Adipocyte (in vitro differentiated cells): ENCODE data around the gene KDM1B.
"Not testable (repeated sequence)": the region's sequence is repeated elsewhere in the genome, so short reads cannot be mapped to it uniquely, and the experiment has no call there.

ENCODE experiments used
- DNase-seq: peaks from one replicate; pipeline ENCODE4 v3.0.0-alpha.2; 2015; ENCODE audit warnings: low read depth
- H3K27me3 ChIP-seq: replicated peaks from 2 replicates; pipeline ENCODE4 v1.7.0; 2013; ENCODE audit warnings: mild to moderate bottlenecking, low read length, moderate library complexity; ENCODE audit not compliant: control insufficient read depth, insufficient read depth
- H3K36me3 ChIP-seq: 2 replicates; pipeline ENCODE4 v1.7.0; 2013; ENCODE audit warnings: low read length, mild to moderate bottlenecking, moderate library complexity; ENCODE audit not compliant: control insufficient read depth, insufficient read depth, severe bottlenecking
- H3K4me1 ChIP-seq: 2 replicates; pipeline ENCODE4 v1.7.0; 2013; ENCODE audit warnings: mild to moderate bottlenecking, low read length, moderate library complexity; ENCODE audit not compliant: control insufficient read depth, insufficient read depth
- H3K4me3 ChIP-seq: 2 replicates; pipeline ENCODE4 v1.7.0; 2013; ENCODE audit warnings: mild to moderate bottlenecking, low read length, moderate library complexity
- H3K9ac ChIP-seq: 2 replicates; pipeline ENCODE4 v1.7.0; 2013; ENCODE audit warnings: mild to moderate bottlenecking, low read length, moderate library complexity
- H3K9me3 ChIP-seq: 2 replicates; pipeline ENCODE4 v1.7.0; 2013; ENCODE audit warnings: mild to moderate bottlenecking, low read length, moderate library complexity; ENCODE audit not compliant: control insufficient read depth

The KDM1B gene

DNA sequence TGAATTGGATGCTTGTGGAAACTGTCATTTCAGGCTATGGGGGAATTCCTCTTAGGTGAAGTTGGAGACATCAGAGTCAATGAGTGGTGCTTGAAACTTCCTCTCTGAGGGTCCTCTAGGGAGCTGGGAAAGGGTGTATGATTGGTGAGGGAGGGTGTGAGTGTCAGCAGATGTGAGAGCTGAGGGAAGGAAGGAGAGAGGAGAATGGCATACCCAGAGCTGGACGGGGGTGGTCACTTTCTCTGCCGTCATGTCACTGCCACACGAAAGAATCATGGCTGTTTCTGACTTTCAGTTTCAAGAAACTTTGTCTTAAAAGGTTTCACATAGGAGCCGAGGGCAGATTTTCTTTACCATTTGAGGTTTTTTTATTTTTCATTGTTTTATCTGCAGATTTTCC is 58.8 kb downstream of the KDM1B start:
- Histone ChIP-seq H3K27me3 (no peaks in the 10 kb centered on the region), H3K36me3 (peaks cover 12% of the 10 kb centered on the region), H3K4me3 (no peak overlapping the region), H3K9ac (no peak overlapping the region), H3K4me1 (no peaks in the 10 kb centered on the region), H3K9me3 (no peaks in the 10 kb centered on the region)
- no peak for DNase-seq

DNA sequence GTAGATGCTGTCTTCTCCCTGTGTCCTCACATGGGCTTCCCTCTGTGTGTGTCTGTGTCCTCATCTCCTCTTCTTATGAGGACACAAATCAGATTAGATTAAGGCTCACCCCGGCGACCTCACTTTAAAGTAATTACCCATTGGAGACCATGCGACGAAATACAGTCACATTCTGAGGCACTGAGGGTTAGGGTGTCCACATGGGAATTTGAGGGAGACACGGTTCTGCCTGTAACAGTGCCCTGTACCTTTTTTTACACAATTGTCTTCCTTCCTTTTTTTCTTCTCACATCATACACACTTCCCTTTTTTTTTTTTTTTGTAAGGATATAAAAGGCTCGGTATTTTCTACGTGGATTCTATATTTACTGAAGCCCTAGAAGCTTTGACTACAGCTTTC is 60.2 kb downstream of the KDM1B start:
- no peak overlapping the region for H3K9ac ChIP-seq
- no peak overlapping the region for H3K4me3 ChIP-seq
- DNase-seq: no peak
- H3K4me1 ChIP-seq: no peaks in the 10 kb centered on the region
- peaks cover 12% of the 10 kb centered on the region for H3K36me3 ChIP-seq
- H3K9me3 ChIP-seq: no peaks in the 10 kb centered on the region
- no peaks in the 10 kb centered on the region for H3K27me3 ChIP-seq

DNA sequence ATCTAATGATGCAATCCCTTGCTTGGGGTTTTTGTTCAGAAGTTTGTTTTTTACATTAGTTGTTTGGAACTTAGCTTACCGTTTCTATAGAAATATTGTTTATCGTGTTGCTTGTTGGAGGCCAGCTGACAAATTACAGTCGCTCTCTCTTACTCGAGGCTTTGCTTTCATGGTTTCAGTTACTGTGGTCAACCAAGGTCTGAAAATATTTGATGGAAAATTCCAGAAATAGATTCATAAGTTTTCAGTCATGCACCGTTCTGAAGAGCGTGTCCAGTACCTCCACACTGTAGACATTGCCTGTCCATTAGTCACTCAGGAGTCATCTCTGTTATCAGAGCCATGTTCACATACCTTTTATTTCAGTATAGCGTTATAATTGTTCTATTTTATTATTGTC is 61.2 kb downstream of the KDM1B start:
- H3K9me3 ChIP-seq: no peaks in the 10 kb centered on the region
- peak; percentile 80 for DNase-seq
- no peak overlapping the region for H3K9ac ChIP-seq
- H3K4me3 ChIP-seq: no peak overlapping the region
- H3K4me1 ChIP-seq: no peaks in the 10 kb centered on the region
- H3K27me3 ChIP-seq: no peaks in the 10 kb centered on the region
- H3K36me3 ChIP-seq: peaks cover 12% of the 10 kb centered on the region

DNA sequence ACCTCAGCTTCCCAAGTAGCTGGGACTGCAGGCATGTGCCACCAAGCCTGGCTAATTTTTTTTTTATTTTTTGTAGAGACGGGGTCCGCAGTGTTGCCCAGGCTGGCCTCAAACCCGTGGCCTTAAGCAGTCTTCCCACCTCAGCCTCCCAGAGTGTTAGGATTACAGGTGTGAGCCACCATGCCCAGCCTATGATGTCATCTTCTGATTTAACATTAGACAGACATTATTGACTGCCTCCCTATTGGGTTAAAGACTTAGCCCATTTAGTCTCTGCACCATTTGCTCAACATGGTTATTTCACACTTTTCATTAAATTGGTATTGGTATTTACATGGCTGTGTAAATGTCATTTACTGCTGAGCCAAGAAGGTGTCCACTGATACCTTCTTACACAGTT is 63.0 kb downstream of the KDM1B start:
- Histone ChIP-seq H3K4me1 (no peaks in the 10 kb centered on the region), H3K9ac (no peak overlapping the region), H3K4me3 (no peak overlapping the region), H3K36me3 (peaks cover 16% of the 10 kb centered on the region), H3K9me3 (no peaks in the 10 kb centered on the region), H3K27me3 (no peaks in the 10 kb centered on the region)
- no peak for DNase-seq

DNA sequence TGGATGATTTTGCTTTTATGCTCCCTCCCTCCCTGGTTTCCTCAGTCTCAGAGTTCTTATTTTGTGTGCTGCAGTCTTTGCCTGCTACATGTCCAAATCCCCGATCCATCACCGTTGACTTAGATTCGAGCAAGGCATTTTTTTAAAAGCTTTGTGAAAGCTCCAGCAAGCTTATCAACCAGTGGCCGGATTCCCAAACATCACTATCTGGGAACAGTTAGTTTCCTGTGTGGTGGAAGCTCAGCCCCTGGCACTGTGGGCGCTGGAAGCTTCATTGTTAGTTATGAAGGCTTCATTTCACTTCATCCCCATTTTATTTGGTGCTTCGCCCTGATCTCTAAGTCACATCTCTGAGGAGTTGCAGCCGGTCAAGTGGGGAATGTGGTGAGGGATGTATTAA is 64.4 kb downstream of the KDM1B start:
- H3K36me3 ChIP-seq: peaks cover 28% of the 10 kb centered on the region
- H3K27me3 ChIP-seq: no peaks in the 10 kb centered on the region
- H3K9ac ChIP-seq: no peak overlapping the region
- no peak for DNase-seq
- H3K9me3 ChIP-seq: no peaks in the 10 kb centered on the region
- no peaks in the 10 kb centered on the region for H3K4me1 ChIP-seq
- H3K4me3 ChIP-seq: no peak overlapping the region

DNA sequence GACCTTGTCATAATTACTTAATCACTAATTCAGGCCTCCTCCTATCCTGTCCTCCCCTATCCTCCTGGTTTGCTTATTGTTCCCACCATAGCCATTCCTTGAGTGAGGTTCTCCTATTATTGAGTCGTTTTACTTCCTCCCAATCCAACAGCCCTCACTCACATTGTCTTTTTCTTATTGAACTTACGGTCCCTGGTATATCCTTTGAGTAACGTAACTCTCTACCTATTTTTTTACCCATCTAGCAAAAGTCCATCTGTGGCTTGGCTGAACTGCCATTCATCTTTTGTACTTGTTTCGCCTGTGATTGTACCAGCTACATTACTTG is 66.0 kb downstream of the KDM1B start:
- no peak overlapping the region for H3K4me3 ChIP-seq
- no peaks in the 10 kb centered on the region for H3K4me1 ChIP-seq
- H3K36me3 ChIP-seq: peaks cover 45% of the 10 kb centered on the region
- DNase-seq: no peak
- H3K27me3 ChIP-seq: no peaks in the 10 kb centered on the region
- no peak overlapping the region for H3K9ac ChIP-seq
- H3K9me3 ChIP-seq: no peaks in the 10 kb centered on the region

DNA sequence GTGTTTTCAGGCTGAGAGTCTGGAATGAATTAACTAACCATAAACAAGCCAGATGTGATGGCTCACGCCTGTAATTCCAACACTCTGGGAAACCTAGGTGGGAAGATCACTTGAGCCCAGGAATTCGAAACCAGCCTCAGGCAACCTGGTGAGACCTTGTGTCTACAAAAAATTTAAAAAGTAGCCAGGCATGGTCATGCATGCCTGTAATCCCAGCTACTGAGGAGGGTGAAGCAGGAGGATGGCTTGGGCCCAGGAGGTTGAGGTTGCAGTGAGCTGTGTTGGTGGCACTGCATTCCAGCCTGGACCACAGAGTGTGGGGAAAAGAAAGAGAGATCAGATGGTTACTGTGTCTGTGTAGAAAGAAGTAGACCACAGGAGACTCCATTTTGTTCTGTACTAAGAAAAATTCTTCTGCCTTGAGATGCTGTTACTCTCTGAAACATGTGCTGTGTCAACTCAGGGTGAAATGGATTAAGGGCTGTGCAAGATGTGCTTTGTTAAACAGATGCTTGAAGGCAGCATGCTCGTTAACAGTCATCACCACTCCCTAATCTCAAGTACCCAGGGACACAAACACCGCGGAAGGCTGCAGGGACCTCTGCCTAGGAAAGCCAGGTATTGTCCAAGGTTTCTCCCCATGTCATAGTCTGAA is 71.4 kb downstream of the KDM1B start:
- DNase-seq: peak; percentile 88
- H3K36me3 ChIP-seq: peaks cover 66% of the 10 kb centered on the region
- H3K4me3 ChIP-seq, H3K4me1 ChIP-seq, H3K27me3 ChIP-seq, H3K9me3 ChIP-seq, H3K9ac ChIP-seq: not testable (repeated sequence)

DNA sequence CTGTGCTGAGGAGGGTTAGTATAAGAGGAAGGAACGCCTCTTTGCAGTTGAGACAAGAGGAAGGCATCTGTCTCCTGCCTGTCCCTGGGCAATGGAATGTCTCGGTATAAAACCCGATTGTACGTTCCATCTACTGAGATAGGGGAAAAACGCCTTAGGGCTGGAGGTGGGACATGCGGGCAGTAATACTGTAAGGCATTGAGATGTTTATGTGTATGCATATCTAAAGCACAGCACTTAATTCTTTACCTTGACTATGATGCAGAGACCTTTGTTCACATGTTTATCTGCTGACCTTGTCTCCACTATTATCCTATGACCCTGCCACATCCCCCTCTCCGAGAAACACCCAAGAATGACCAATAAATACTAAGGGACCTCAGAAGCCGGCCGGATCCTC is 71.9 kb downstream of the KDM1B start:
- H3K4me1 ChIP-seq, H3K27me3 ChIP-seq, H3K9ac ChIP-seq, H3K4me3 ChIP-seq, DNase-seq: not testable (repeated sequence)
- Histone ChIP-seq H3K9me3 (peaks cover 11% of the 10 kb centered on the region), H3K36me3 (peaks cover 64% of the 10 kb centered on the region)

DNA sequence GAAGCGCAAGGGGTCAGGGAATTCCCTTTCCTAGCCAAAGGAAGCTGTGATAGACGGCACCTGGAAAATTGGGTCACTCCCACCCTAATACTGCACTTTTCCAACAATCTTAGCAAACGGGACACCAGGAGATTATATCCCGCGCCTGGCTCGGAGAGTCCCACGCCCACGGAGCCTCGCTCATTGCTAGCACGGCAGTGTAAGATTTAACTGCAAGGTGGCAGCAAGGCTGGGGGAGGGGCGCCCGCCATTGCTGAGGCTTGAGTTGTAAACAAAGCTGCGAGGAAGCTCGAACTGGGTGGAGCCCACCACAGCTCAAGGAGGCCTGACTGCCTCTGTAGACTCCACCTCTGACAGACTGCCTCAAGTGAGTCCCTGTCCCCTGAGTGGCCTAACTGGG is 73.4 kb downstream of the KDM1B start:
- H3K9ac ChIP-seq, H3K4me1 ChIP-seq, DNase-seq, H3K27me3 ChIP-seq, H3K4me3 ChIP-seq: not testable (repeated sequence)
- Histone ChIP-seq H3K9me3 (peaks cover 11% of the 10 kb centered on the region), H3K36me3 (peaks cover 54% of the 10 kb centered on the region)

DNA sequence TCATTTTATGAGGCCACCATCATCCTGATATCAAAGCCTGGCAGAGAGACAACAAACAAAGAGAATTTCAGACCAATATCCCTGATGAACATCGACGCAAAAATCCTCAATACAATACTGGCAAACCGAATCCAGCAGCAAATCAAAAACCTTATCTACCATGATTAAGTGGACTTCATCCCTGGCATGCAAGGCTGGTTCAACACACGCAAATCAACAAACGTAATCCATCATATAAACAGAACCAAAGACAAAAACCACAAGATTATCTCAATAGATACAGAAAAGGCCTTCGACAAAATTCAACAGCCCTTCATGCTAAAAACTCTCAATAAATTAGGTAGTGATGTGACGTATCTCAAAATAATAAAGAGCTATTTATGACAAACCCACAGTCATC is 76.6 kb downstream of the KDM1B start:
- Histone ChIP-seq H3K36me3 (peaks cover 49% of the 10 kb centered on the region), H3K9me3 (peaks cover 11% of the 10 kb centered on the region)
- not testable (repeated sequence) for H3K27me3 ChIP-seq

DNA sequence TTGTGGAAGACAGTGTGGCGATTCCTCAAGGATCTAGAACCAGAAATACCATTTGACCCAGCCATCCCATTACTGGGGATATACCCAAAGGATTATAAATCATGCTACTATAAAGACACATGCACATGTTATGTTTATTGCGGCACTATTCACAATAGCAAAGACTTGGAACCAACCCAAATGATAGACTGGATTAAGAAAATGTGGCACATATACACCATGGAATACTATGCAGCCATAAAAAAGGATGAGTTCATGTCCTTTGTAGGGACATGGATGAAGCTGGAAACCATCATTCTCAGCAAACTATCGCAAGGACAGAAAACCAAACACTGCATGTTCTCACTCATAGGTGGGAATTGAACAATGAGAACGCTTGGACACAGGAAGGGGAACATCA is 78.5 kb downstream of the KDM1B start:
- not testable (repeated sequence) for H3K27me3 ChIP-seq, DNase-seq, H3K4me3 ChIP-seq, H3K9me3 ChIP-seq, H3K9ac ChIP-seq, H3K4me1 ChIP-seq
- peaks cover 43% of the 10 kb centered on the region for H3K36me3 ChIP-seq

More for the DNA sequence above, 76.6 kb downstream of the KDM1B start:
- not testable (repeated sequence) for H3K4me3 ChIP-seq, DNase-seq, H3K4me1 ChIP-seq, H3K9ac ChIP-seq

DNA sequence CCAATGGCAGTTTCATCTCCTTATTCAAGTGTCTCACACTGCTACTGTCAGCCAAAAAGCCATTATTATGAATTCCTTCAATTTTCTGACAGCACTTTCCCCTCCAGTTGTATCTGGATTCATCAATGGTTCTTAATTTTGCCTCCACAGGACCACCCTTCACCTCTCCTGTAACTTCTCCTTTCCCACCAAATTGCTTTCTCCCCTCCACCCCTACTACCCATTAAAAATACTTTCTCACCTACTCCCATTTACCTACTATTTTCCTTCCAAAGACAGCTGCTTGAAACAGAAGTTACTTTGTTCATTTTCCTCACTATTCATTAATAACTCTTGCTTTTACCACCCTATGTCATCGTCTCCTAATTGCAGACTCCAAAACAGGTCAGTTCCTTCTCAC is 79.3 kb downstream of the KDM1B start:
- Histone ChIP-seq H3K9me3 (peaks cover 6% of the 10 kb centered on the region), H3K4me1 (no peaks in the 10 kb centered on the region), H3K36me3 (peaks cover 40% of the 10 kb centered on the region), H3K4me3 (no peak overlapping the region), H3K9ac (no peak overlapping the region), H3K27me3 (no peaks in the 10 kb centered on the region)
- no peak for DNase-seq
